IMR-90 (cell line): ENCODE data around the gene GNG2. TPM values are rescaled to one million over a fixed set of nuclear protein-coding genes. Genes with fewer than 3 reads are reported as not detected.

Experiments
- ATAC-seq: fragments of 200-7000 bp; cut with Tn5 transposase; 2 replicates; pipeline ENCODE4 v1.9.1; 2020; ENCODE audit warnings: low read depth, mild to moderate bottlenecking, moderate library complexity
- BruUV-seq: library from RNA; stranded (reverse); fragments of 400-500 nt; replicated peaks from 2 replicates; lab custom pipeline; 2021; lab: Mats Ljungman, UMichigan
- CTCF ChIA-PET: fragments of 300-600 bp; formaldehyde crosslinking; extraction: SDS; loops from one replicate; lab custom pipeline; 2021; ENCODE audit warnings: antibody characterized with exemption; lab: Yijun Ruan, JAX
- POLR2A ChIA-PET: fragments of 300-600 bp; sonication (Branson Sonifier 250); formaldehyde crosslinking; loops from one replicate; lab custom pipeline; 2022; ENCODE audit warnings: antibody characterized with exemption; ENCODE audit not compliant: unreplicated experiment; lab: Charles Lee
- DNase-seq: peaks from one replicate; pipeline ENCODE4 v3.0.0; 2013
- H2AFZ ChIP-seq: replicated peaks from 2 replicates; pipeline ENCODE3; 2013; ENCODE audit warnings: low read length, mild to moderate bottlenecking; ENCODE audit not compliant: poor library complexity
- H2AK5ac ChIP-seq: 2 replicates; pipeline ENCODE4 v1.6.1; 2013; ENCODE audit warnings: low read depth, low read length, inconsistent platforms
- H2AK9ac ChIP-seq: replicated peaks from 2 replicates; pipeline ENCODE3; 2013; ENCODE audit warnings: mild to moderate bottlenecking, low read depth, low read length, moderate library complexity; ENCODE audit not compliant: poor library complexity
- H2BK120ac ChIP-seq: 2 replicates; pipeline ENCODE4 v1.6.1; 2013; ENCODE audit warnings: low read depth, low read length, inconsistent platforms
- H2BK15ac ChIP-seq: 3 replicates; pipeline ENCODE4 v1.6.1; 2013; ENCODE audit warnings: low read depth, low read length, inconsistent platforms
- H2BK20ac ChIP-seq: 2 replicates; pipeline ENCODE4 v1.6.1; 2013; ENCODE audit warnings: low read depth, mild to moderate bottlenecking, inconsistent platforms, low read length, moderate library complexity
- H2BK5ac ChIP-seq: 2 replicates; pipeline ENCODE4 v1.6.1; 2013; ENCODE audit warnings: mild to moderate bottlenecking, low read depth, low read length, inconsistent platforms; ENCODE audit not compliant: poor library complexity, severe bottlenecking
- H3K14ac ChIP-seq: replicated peaks from 2 replicates; pipeline ENCODE4 v1.6.1; 2013; ENCODE audit warnings: low read depth, low read length, inconsistent platforms
- H3K18ac ChIP-seq: 2 replicates; pipeline ENCODE4 v1.6.1; 2013; ENCODE audit warnings: low read depth, low read length, control low read depth
- H3K23ac ChIP-seq: 2 replicates; pipeline ENCODE4 v1.6.1; 2013; ENCODE audit warnings: low read depth, low read length, inconsistent platforms
- H3K27ac ChIP-seq: 2 replicates; pipeline ENCODE4 v1.5.1; 2013; ENCODE audit warnings: mild to moderate bottlenecking, control low read depth, low read length; ENCODE audit not compliant: insufficient read depth
- H3K27me3 ChIP-seq: 2 replicates; pipeline ENCODE4 v1.6.1; 2013; ENCODE audit warnings: low read length; ENCODE audit not compliant: control insufficient read depth, insufficient read depth
- H3K36me3 ChIP-seq: 2 replicates; pipeline ENCODE4 v1.6.1; 2013; ENCODE audit warnings: low read length, mixed read lengths; ENCODE audit not compliant: control insufficient read depth, insufficient read depth
- H3K4ac ChIP-seq: 2 replicates; pipeline ENCODE4 v1.6.1; 2013; ENCODE audit warnings: low read depth, low read length, inconsistent platforms
- H3K4me1 ChIP-seq: 2 replicates; pipeline ENCODE4 v1.6.1; 2013; ENCODE audit warnings: low read length, mixed read lengths; ENCODE audit not compliant: control insufficient read depth, insufficient read depth
- H3K4me2 ChIP-seq: 2 replicates; pipeline ENCODE4 v1.6.1; 2013; ENCODE audit warnings: low read depth, mild to moderate bottlenecking, control low read depth, low read length, moderate library complexity
- H3K4me3 ChIP-seq: 2 replicates; pipeline ENCODE4 v1.5.1; 2013; ENCODE audit warnings: low read depth, mild to moderate bottlenecking, control low read depth, low read length, moderate library complexity; ENCODE audit not compliant: insufficient read depth
- H3K56ac ChIP-seq: 2 replicates; pipeline ENCODE4 v1.6.1; 2013; ENCODE audit warnings: low read length, inconsistent platforms; ENCODE audit not compliant: insufficient read depth; ENCODE audit errors: extremely low read depth
- H3K79me1 ChIP-seq, 2 experiments: 2 replicates each; pipeline ENCODE4 v1.6.1; 2013; ENCODE audit warnings: low read length in 2 of 2, inconsistent platforms in 1 of 2, low read depth in 1 of 2
- H3K9ac ChIP-seq: 2 replicates; pipeline ENCODE4 v1.6.1; 2013; ENCODE audit warnings: low read depth, low read length, control low read depth
- H3K9me1 ChIP-seq: 2 replicates; pipeline ENCODE4 v1.6.1; 2013; ENCODE audit warnings: low read length, inconsistent platforms; ENCODE audit not compliant: insufficient read depth
- H3K9me3 ChIP-seq: 2 replicates; pipeline ENCODE4 v1.6.1; 2013; ENCODE audit warnings: low read length; ENCODE audit not compliant: control insufficient read depth, insufficient read depth
- H4K20me1 ChIP-seq: 2 replicates; pipeline ENCODE4 v1.6.1; 2013; ENCODE audit warnings: low read length, inconsistent platforms; ENCODE audit not compliant: insufficient read depth
- H4K5ac ChIP-seq: 2 replicates; pipeline ENCODE4 v1.6.1; 2013; ENCODE audit warnings: mild to moderate bottlenecking, low read depth, low read length, control low read depth
- H4K8ac ChIP-seq, 2 experiments: 2 replicates each; pipeline ENCODE4 v1.6.1; 2013; ENCODE audit warnings: low read depth in 2 of 2, low read length in 2 of 2, control low read depth in 1 of 2, inconsistent platforms in 1 of 2
- H4K91ac ChIP-seq: 2 replicates; pipeline ENCODE4 v1.6.1; 2013; ENCODE audit warnings: low read depth, low read length, inconsistent platforms; ENCODE audit not compliant: insufficient read depth
- BHLHE40 ChIP-seq: fragments of 150-350 bp; IDR thresholded peaks from 2 replicates; pipeline ENCODE4 v1.6.1; 2016; ENCODE audit warnings: mild to moderate bottlenecking, low read depth, low read length
- CEBPB ChIP-seq: IDR thresholded peaks from 2 replicates; pipeline ENCODE4 v1.6.1; 2012; ENCODE audit warnings: low read depth, low read length, improper control_type of control experiment
- CTCF ChIP-seq: conservative IDR thresholded peaks from 2 replicates; pipeline ENCODE4 v1.5.1; 2012; ENCODE audit warnings: mild to moderate bottlenecking, low read depth, low read length, improper control_type of control experiment
- MXI1 ChIP-seq: IDR thresholded peaks from 2 replicates; pipeline ENCODE4 v1.6.1; 2012; ENCODE audit warnings: low read depth, mild to moderate bottlenecking, low read length, moderate library complexity, borderline replicate concordance
- RAD21 ChIP-seq: IDR thresholded peaks from 2 replicates; pipeline ENCODE4 v1.6.1; 2012; ENCODE audit warnings: low read length, improper control_type of control experiment
- WGBS, 2 experiments: methylation state at CpG; one replicate each; pipeline versions ENCODE4 v1.1.5 to v1.1.7; 2013; ENCODE audit warnings: missing lambda C conversion rate in 2 of 2; ENCODE audit not compliant: insufficient read length in 1 of 2; ENCODE audit errors: extremely low coverage in 2 of 2; 5-methylcytosine and 5-hydroxymethylcytosine counted together
- dilution Hi-C: fragments of 300-500 bp; cut with HindIII; formaldehyde crosslinking; loops from one replicate; pipeline ENCODE4 v1.14.3; 2018; ENCODE audit warnings: low sequenced_read_pairs; ENCODE audit not compliant: unreplicated experiment
- in situ Hi-C: fragments of 300-500 bp; cut with MboI; formaldehyde crosslinking; loops from 3 replicates; pipeline ENCODE4 v1.14.3; 2019; ENCODE audit warnings: low sequenced_read_pairs, inconsistent platforms, mixed read lengths
- intact Hi-C: fragments of 100-400 bp; cut with micrococcal nuclease; formaldehyde crosslinking; loops from 2 replicates; pipeline ENCODE4 v1.10.0; 2022
- polyA plus RNA-seq, 3 experiments: library from polyadenylated mRNA; depleted of rRNA; stranded (reverse); fragments of >200 nt; gene quantifications; 2 replicates each; pipeline ENCODE4 v1.2.3, GENCODE V29; 2012; ENCODE audit warnings: low replicate concordance in 1 of 3
- total RNA-seq: library from RNA; depleted of rRNA; stranded (reverse); fragments of >200 nt; gene quantifications from 2 replicates; pipeline ENCODE4 v1.2.3, GENCODE V29; 2012

Gene GNG2
- total and polyA plus RNA-seq, 2 of the 4 experiments (the other 2 are of a cell fraction): 13.1 to 14.6 TPM

- Histone ChIP-seq H2AK9ac (no peak overlapping the region), H3K36me3 (no peaks in the 10 kb centered on the region), H3K9ac (no peak overlapping the region), H3K23ac (no peak overlapping the region), H4K5ac (no peak overlapping the region), H3K4me3 (no peak overlapping the region), H2AK5ac (no peak overlapping the region), H3K14ac (no peak overlapping the region), H4K8ac (no peak overlapping the region), H2AFZ (no peak overlapping the region), H3K4me1 (peaks cover 3% of the 10 kb centered on the region; the same call in 1 of the 2 replicates), H3K18ac (no peak overlapping the region), H3K27ac (no peak overlapping the region), H3K4me2 (no peak overlapping the region), H3K9me1 (peaks cover 3% of the 10 kb centered on the region; the same call in 1 of the 2 replicates), H3K56ac (no peak overlapping the region), H4K91ac (no peak overlapping the region), H2BK15ac (no peak overlapping the region), H3K9me3 (no peaks in the 10 kb centered on the region), H2BK120ac (no peak overlapping the region), H3K4ac (no peak overlapping the region), H3K27me3 (no peaks in the 10 kb centered on the region), H3K79me1 (no peaks in the 10 kb centered on the region), H2BK5ac (no peak overlapping the region), H2BK20ac (no peak overlapping the region), H4K20me1 (no peaks in the 10 kb centered on the region)
- POLR2A ChIA-PET: interaction anchor here (0.5 kb wide), 1 partner anchor 27 kb away, joined by 3 read pairs; no protein-coding TSS in a partner anchor
- intact Hi-C loops (no loop called here), dilution Hi-C loops (no loop called here), in situ Hi-C loops (no loop called here)
- no peak for TF ChIP-seq BHLHE40
- no peak for TF ChIP-seq CTCF
- TF ChIP-seq MXI1: no peak
- TF ChIP-seq CEBPB: no peak
- no peak for TF ChIP-seq RAD21
- DNase-seq: no peak
- CTCF ChIA-PET: interaction anchor here (0.5 to 0.7 kb wide), 2 partner anchors 24 to 281 kb away, joined by 3 to 4 read pairs; no protein-coding TSS in a partner anchor
- no peak for ATAC-seq
- BruUV-seq: no TSS peak
- 70% methylated on average over 3 of the region's 6 CpGs; no CpG with 5 or more reads in 1 of the 2 experiments for WGBS, 2 experiments
Observed at GRCh38 chr14:51844081-51844881, 16.1 kb upstream of the GNG2 start.
